ENCODE results near the gene DPYD. TPM values are rescaled to one million over a fixed set of nuclear protein-coding genes. Genes with fewer than 3 reads are reported as not detected.

The DPYD gene
- total RNA-seq, 1 donor, result 81.4 TPM

GRCh38 chr1:97092824-97093223, 828.0 kb downstream of the DPYD start:
- Histone ChIP-seq H3K4me1 (ENCODE audit: insufficient read depth, low read length) (peaks cover 16% of the 10 kb centered on the region), H3K27ac (ENCODE audit: low read depth, low read length) (peak overlapping the region; percentile 97), H2AFZ (ENCODE audit: low read length) (no peak overlapping the region), H4K20me1 (ENCODE audit: insufficient read depth, low read length) (no peaks in the 10 kb centered on the region), H3K9me3 (ENCODE audit: low read depth, low read length) (no peaks in the 10 kb centered on the region), H3K79me2 (ENCODE audit: insufficient read depth, low read length) (no peaks in the 10 kb centered on the region), H3K36me3 (ENCODE audit: insufficient read depth, low read length) (no peaks in the 10 kb centered on the region), H3K4me2 (ENCODE audit: insufficient read depth, low read length) (no peak overlapping the region), H3K4me3 (ENCODE audit: insufficient read depth, low read length) (no peak overlapping the region), H3K27me3 (ENCODE audit: insufficient read depth, low read length) (no peaks in the 10 kb centered on the region)
- no peak for DNase-seq (ENCODE audit: insufficient read length, low spot score, missing footprints)
- no peak for TF ChIP-seq CTCF (IDR thresholded peaks at IDR 0.05; ENCODE audit: extremely low read depth, low read depth, low read length)

GRCh38 chr1:97091679-97092078, 829.2 kb downstream of the DPYD start:
- Histone ChIP-seq H3K4me3 (ENCODE audit: insufficient read depth, low read length) (no peak overlapping the region), H3K27me3 (ENCODE audit: insufficient read depth, low read length) (no peaks in the 10 kb centered on the region), H3K4me2 (ENCODE audit: insufficient read depth, low read length) (no peak overlapping the region), H3K4me1 (ENCODE audit: insufficient read depth, low read length) (peaks cover 16% of the 10 kb centered on the region), H4K20me1 (ENCODE audit: insufficient read depth, low read length) (no peaks in the 10 kb centered on the region), H3K36me3 (ENCODE audit: insufficient read depth, low read length) (no peaks in the 10 kb centered on the region), H3K9me3 (ENCODE audit: low read depth, low read length) (no peaks in the 10 kb centered on the region), H2AFZ (ENCODE audit: low read length) (no peak overlapping the region), H3K79me2 (ENCODE audit: insufficient read depth, low read length) (no peaks in the 10 kb centered on the region), H3K27ac (ENCODE audit: low read depth, low read length) (no peak overlapping the region)
- no peak for DNase-seq (ENCODE audit: insufficient read length, low spot score, missing footprints)
- TF ChIP-seq CTCF (IDR thresholded peaks at IDR 0.05; ENCODE audit: extremely low read depth, low read depth, low read length), result no peak

GRCh38 chr1:97091263-97091662, 829.6 kb downstream of the DPYD start:
- Histone ChIP-seq H3K27me3 (ENCODE audit: insufficient read depth, low read length) (no peaks in the 10 kb centered on the region), H4K20me1 (ENCODE audit: insufficient read depth, low read length) (no peaks in the 10 kb centered on the region), H3K4me1 (ENCODE audit: insufficient read depth, low read length) (peaks cover 16% of the 10 kb centered on the region), H3K4me3 (ENCODE audit: insufficient read depth, low read length) (no peak overlapping the region), H3K27ac (ENCODE audit: low read depth, low read length) (no peak overlapping the region), H3K9me3 (ENCODE audit: low read depth, low read length) (no peaks in the 10 kb centered on the region), H2AFZ (ENCODE audit: low read length) (no peak overlapping the region), H3K79me2 (ENCODE audit: insufficient read depth, low read length) (no peaks in the 10 kb centered on the region), H3K4me2 (ENCODE audit: insufficient read depth, low read length) (no peak overlapping the region), H3K36me3 (ENCODE audit: insufficient read depth, low read length) (no peaks in the 10 kb centered on the region)
- no peak for DNase-seq (ENCODE audit: insufficient read length, low spot score, missing footprints)
- TF ChIP-seq CTCF (IDR thresholded peaks at IDR 0.05; ENCODE audit: extremely low read depth, low read depth, low read length), result no peak

GRCh38 chr1:97090725-97091124, 830.1 kb downstream of the DPYD start:
- peaks cover 16% of the 10 kb centered on the region for H3K4me1 ChIP-seq (ENCODE audit: insufficient read depth, low read length)
- no peaks in the 10 kb centered on the region for H3K79me2 ChIP-seq (ENCODE audit: insufficient read depth, low read length)
- no peaks in the 10 kb centered on the region for H3K36me3 ChIP-seq (ENCODE audit: insufficient read depth, low read length)
- no peak overlapping the region for H3K27ac ChIP-seq (ENCODE audit: low read depth, low read length)
- no peaks in the 10 kb centered on the region for H3K27me3 ChIP-seq (ENCODE audit: insufficient read depth, low read length)
- H3K4me3 ChIP-seq (ENCODE audit: insufficient read depth, low read length), result no peak overlapping the region
- no peak overlapping the region for H3K4me2 ChIP-seq (ENCODE audit: insufficient read depth, low read length)
- DNase-seq (ENCODE audit: insufficient read length, low spot score, missing footprints), result no peak
- no peaks in the 10 kb centered on the region for H3K9me3 ChIP-seq (ENCODE audit: low read depth, low read length)
- no peak overlapping the region for H2AFZ ChIP-seq (ENCODE audit: low read length)
- no peaks in the 10 kb centered on the region for H4K20me1 ChIP-seq (ENCODE audit: insufficient read depth, low read length)
- no peak for TF ChIP-seq CTCF (IDR thresholded peaks at IDR 0.05; ENCODE audit: extremely low read depth, low read depth, low read length)
